Gastrocnemius medialis (tissue), 4 donors: Measurements from ENCODE around the gene SFXN5. TPM values are rescaled to one million over a fixed set of nuclear protein-coding genes. Genes with fewer than 3 reads are reported as not detected.
A peak's percentile ranks its signal among the peaks of the same experiment; 100 is the strongest.
"Not testable (repeated sequence)": the region's sequence is repeated elsewhere in the genome, so short reads cannot be mapped to it uniquely, and the experiment has no call there.

Experiments used
- ATAC-seq, 2 donors: fragments of 150-250 bp; one replicate each; pipeline ENCODE4 v1.9.1; 2016
- DNase-seq, 2 donors: peaks; one replicate each; pipeline ENCODE4 v3.0.0-alpha.2; 2019
- H3K27ac ChIP-seq, 4 donors: fragments of 200-600 bp; sonication (generic); 1 replicate in 1 of 4; 2 replicates in 3 of 4; pipeline ENCODE4 v1.5.1; 2016 to 2018; ENCODE audit warnings: mild to moderate bottlenecking in 2 of 4, moderate library complexity in 1 of 4
- H3K27me3 ChIP-seq, 3 donors: fragments of 200-600 bp; sonication (generic) in 2 of 3; 1 replicate in 1 of 3; 2 replicates in 2 of 3; pipeline versions ENCODE4 v1.5.1 to v1.6.0; 2016 to 2019; ENCODE audit warnings: mild to moderate bottlenecking in 1 of 3, moderate library complexity in 1 of 3
- H3K36me3 ChIP-seq, 2 donors: fragments of 200-600 bp; sonication (generic) in 1 of 2; one replicate each; pipeline ENCODE4 v1.5.1; 2017 to 2018
- H3K4me1 ChIP-seq, 2 donors: fragments of 200-600 bp; sonication (generic) in 1 of 2; one replicate each; pipeline ENCODE4 v1.5.1; 2016 to 2017; ENCODE audit warnings: mild to moderate bottlenecking in 2 of 2
- H3K4me3 ChIP-seq, 4 donors: fragments of 200-600 bp; sonication (generic) in 3 of 4; 1 replicate in 1 of 4; 2 replicates in 3 of 4; pipeline ENCODE4 v1.5.1; 2016 to 2019; ENCODE audit warnings: mild to moderate bottlenecking in 2 of 4
- H3K9me3 ChIP-seq, 3 donors: fragments of 200-600 bp; sonication (generic) in 2 of 3; 1 replicate in 1 of 3; 2 replicates in 2 of 3; pipeline ENCODE4 v1.5.1; 2016 to 2019
- CTCF ChIP-seq, 5 experiments: fragments of 450-650 bp in 3 of 5; fragments of 200-600 bp in 2 of 5; sonication (generic) in 2 of 5; IDR thresholded peaks in 4 of 5; conservative IDR thresholded peaks in 1 of 5; 1 replicate in 4 of 5; 2 replicates in 1 of 5; pipeline ENCODE4 v1.5.1; 2016 to 2019; ENCODE audit warnings: antibody characterized with exemption in 5 of 5, mild to moderate bottlenecking in 3 of 5, moderate library complexity in 3 of 5
- POLR2A ChIP-seq, 2 donors: fragments of 450-650 bp; IDR thresholded peaks; one replicate each; pipeline ENCODE4 v1.6.1; 2017; ENCODE audit warnings: antibody characterized with exemption in 2 of 2, mild to moderate bottlenecking in 2 of 2, moderate library complexity in 2 of 2
- in situ Hi-C, 4 donors: fragments of 200-750 bp; cut with MboI; loops; one replicate each; pipeline versions ENCODE4 v1.15.0 to v1.8.0; 2017; ENCODE audit warnings: low sequenced_read_pairs in 4 of 4
- intact Hi-C: fragments of 100-400 bp; cut with DNase I; formaldehyde crosslinking; loops from one replicate; pipeline ENCODE4 v1.15.1; 2023; ENCODE audit warnings: low total_unique reads
- total RNA-seq, 4 donors: library from RNA; depleted of rRNA; stranded (reverse); fragments of >200 nt; gene quantifications; one replicate each; pipeline versions ENCODE4 v1.1.0 to v1.2.3, GENCODE V29; 2016

The SFXN5 gene
- total RNA-seq, 4 donors from 2014 or later: 6.8 to 22.7 (median 9.1) TPM

GRCh38 chr2:72914206-72914559 is 157.3 kb downstream of the SFXN5 start:
- Histone ChIP-seq H3K4me3 (no peak overlapping the region), H3K4me1 (peaks cover 20 to 33% of the 10 kb centered on the region in 2 donors), H3K36me3 (no peaks in the 10 kb centered on the region), H3K27ac (no peak overlapping the region), H3K9me3 (no peaks in the 10 kb centered on the region), H3K27me3 (peaks cover 90 to 98% (median 97%) of the 10 kb centered on the region in 3 donors)
- peak in 1 of 2 donors; percentile 3 for DNase-seq
- intact Hi-C loops: no loop called here
- TF ChIP-seq CTCF (IDR thresholded peaks at IDR 0.05 in 4 of 5, conservative IDR thresholded peaks at IDR 0.05 in 1 of 5) (no peak), POLR2A (IDR thresholded peaks at IDR 0.05) (no peak)
- in situ Hi-C loops: no loop called here
- no peak for ATAC-seq

- Histone ChIP-seq H3K27ac (no peak overlapping the region), H3K4me3 (no peak overlapping the region), H3K27me3 (peaks cover 87 to 97% (median 96%) of the 10 kb centered on the region in 3 donors), H3K9me3 (no peaks in the 10 kb centered on the region), H3K4me1 (peaks cover 20 to 30% of the 10 kb centered on the region in 2 donors), H3K36me3 (no peaks in the 10 kb centered on the region)
- intact Hi-C loops (no loop called here), in situ Hi-C loops (no loop called here)
- ATAC-seq (no peak), DNase-seq (peak in 1 of 2 donors; percentile 2)
- TF ChIP-seq CTCF (IDR thresholded peaks at IDR 0.05 in 4 of 5, conservative IDR thresholded peaks at IDR 0.05 in 1 of 5): no peak
- no peak for TF ChIP-seq POLR2A (IDR thresholded peaks at IDR 0.05)
These were observed 157.9 kb downstream of the SFXN5 start for GRCh38 chr2:72913486-72914205.

- Histone ChIP-seq H3K27ac (no peak overlapping the region), H3K9me3 (no peaks in the 10 kb centered on the region), H3K4me1 (peaks cover 8 to 12% of the 10 kb centered on the region in 2 donors), H3K36me3 (no peaks in the 10 kb centered on the region), H3K27me3 (peaks cover 83 to 95% (median 86%) of the 10 kb centered on the region in 3 donors), H3K4me3 (no peak overlapping the region)
- ATAC-seq (no peak), DNase-seq (no peak)
- intact Hi-C loops (no loop called here), in situ Hi-C loops (no loop called here)
- TF ChIP-seq POLR2A (IDR thresholded peaks at IDR 0.05) (no peak), CTCF (IDR thresholded peaks at IDR 0.05 in 4 of 5, conservative IDR thresholded peaks at IDR 0.05 in 1 of 5) (no peak)
These were observed 160.3 kb downstream of the SFXN5 start for GRCh38 chr2:72911256-72911655.

GRCh38 chr2:72908741-72909140 is 162.8 kb downstream of the SFXN5 start:
- no peak for DNase-seq
- Histone ChIP-seq H3K4me1 (no peaks in the 10 kb centered on the region), H3K27ac (no peak overlapping the region), H3K9me3 (no peaks in the 10 kb centered on the region), H3K4me3 (no peak overlapping the region), H3K36me3 (no peaks in the 10 kb centered on the region), H3K27me3 (peaks cover 62 to 81% (median 74%) of the 10 kb centered on the region in 3 donors)
- TF ChIP-seq POLR2A (IDR thresholded peaks at IDR 0.05) (no peak), CTCF (IDR thresholded peaks at IDR 0.05 in 4 of 5, conservative IDR thresholded peaks at IDR 0.05 in 1 of 5) (no peak)
- intact Hi-C loops: no loop called here
- ATAC-seq: no peak
- in situ Hi-C loops: no loop called here

- ATAC-seq, in situ Hi-C loops, intact Hi-C loops, H3K27ac ChIP-seq, H3K9me3 ChIP-seq, H3K36me3 ChIP-seq, H3K4me3 ChIP-seq, H3K4me1 ChIP-seq: not testable (repeated sequence)
- peaks cover 56 to 70% (median 68%) of the 10 kb centered on the region in 3 donors for H3K27me3 ChIP-seq
- peak in 1 of 2 donors; percentile 2 for DNase-seq
These were observed 164.1 kb downstream of the SFXN5 start for GRCh38 chr2:72907369-72907768.
